Hepatocyte (in vitro differentiated cells): Measurements from ENCODE around the gene PLSCR1. TPM values are rescaled to one million over a fixed set of nuclear protein-coding genes. Genes with fewer than 3 reads are reported as not detected.

Source experiments
- DNase-seq: peaks from one replicate; pipeline ENCODE4 v3.0.0-alpha.2; 2016; ENCODE audit warnings: low spot score
- H2AFZ ChIP-seq: fragments of 200-600 bp; sonication (generic); 2 replicates; pipeline ENCODE4 v1.6.0; 2016; ENCODE audit warnings: antibody characterized with exemption, mild to moderate bottlenecking
- H3K27ac ChIP-seq: fragments of 200-600 bp; sonication (generic); 2 replicates; pipeline ENCODE4 v1.5.1; 2016; ENCODE audit warnings: mild to moderate bottlenecking
- H3K27me3 ChIP-seq: fragments of 200-600 bp; sonication (generic); 2 replicates; pipeline ENCODE4 v1.6.1; 2016
- H3K36me3 ChIP-seq: fragments of 200-600 bp; sonication (generic); replicated peaks from 2 replicates; pipeline ENCODE4 v1.5.1; 2016; ENCODE audit warnings: low read depth; ENCODE audit not compliant: insufficient read depth
- H3K4me1 ChIP-seq: fragments of 200-600 bp; sonication (generic); 2 replicates; pipeline ENCODE4 v1.5.1; 2016; ENCODE audit warnings: mild to moderate bottlenecking, moderate library complexity; ENCODE audit not compliant: insufficient read depth
- H3K4me2 ChIP-seq: fragments of 200-600 bp; sonication (generic); 2 replicates; pipeline ENCODE4 v1.6.0; 2016
- H3K4me3 ChIP-seq: fragments of 200-600 bp; sonication (generic); 2 replicates; pipeline ENCODE4 v1.5.1; 2016; ENCODE audit warnings: mild to moderate bottlenecking
- H3K79me2 ChIP-seq: fragments of 200-600 bp; sonication (generic); 2 replicates; pipeline ENCODE4 v1.6.0; 2017; ENCODE audit warnings: mild to moderate bottlenecking
- H3K9me2 ChIP-seq: fragments of 200-600 bp; sonication (generic); replicated peaks from 2 replicates; pipeline ENCODE4 v1.6.0; 2017; ENCODE audit warnings: mild to moderate bottlenecking; ENCODE audit not compliant: insufficient read depth
- H3K9me3 ChIP-seq: fragments of 200-600 bp; sonication (generic); 2 replicates; pipeline ENCODE4 v1.5.1; 2016; ENCODE audit warnings: low read depth, mild to moderate bottlenecking
- H4K20me1 ChIP-seq: fragments of 200-600 bp; sonication (generic); 2 replicates; pipeline ENCODE4 v1.6.0; 2016; ENCODE audit warnings: mild to moderate bottlenecking; ENCODE audit not compliant: insufficient read depth, poor library complexity, severe bottlenecking
- CTCF ChIP-seq: fragments of 200-600 bp; sonication (generic); IDR thresholded peaks from 2 replicates; pipeline ENCODE4 v1.5.1; 2016; ENCODE audit warnings: antibody characterized with exemption, mild to moderate bottlenecking; ENCODE audit not compliant: poor library complexity
- EZH2 ChIP-seq: fragments of 200-600 bp; sonication (generic); IDR thresholded peaks from 2 replicates; pipeline ENCODE4 v1.6.1; 2016; ENCODE audit warnings: antibody characterized with exemption, mild to moderate bottlenecking, borderline replicate concordance
- EZH2phosphoT487 ChIP-seq: fragments of 200-600 bp; sonication (generic); IDR thresholded peaks from one replicate; pipeline ENCODE4 v1.6.1; 2018; ENCODE audit warnings: antibody characterized with exemption, mild to moderate bottlenecking, low read depth, moderate library complexity; ENCODE audit not compliant: unreplicated experiment, severe bottlenecking
- WGBS: methylation state at CpG from one replicate; pipeline ENCODE4 v1.1.6; 2016; ENCODE audit warnings: low lambda C conversion rate; ENCODE audit errors: missing lambda C conversion rate; 5-methylcytosine and 5-hydroxymethylcytosine counted together
- polyA plus RNA-seq: library from polyadenylated mRNA; unstranded; fragments of >200 nt; fragmentation: Nextera tagmentation; extraction: Ambion mirVana; gene quantifications from 2 replicates; pipeline ENCODE4 v1.2.1, GENCODE V29; 2016
- total RNA-seq: library from RNA; depleted of rRNA; stranded (reverse); fragments of >200 nt; gene quantifications from 2 replicates; pipeline ENCODE4 v1.2.3, GENCODE V29; 2014

Gene PLSCR1
- total and polyA plus RNA-seq, 2 experiments from 2014 or later = 44.9 to 72.6 TPM

DNA sequence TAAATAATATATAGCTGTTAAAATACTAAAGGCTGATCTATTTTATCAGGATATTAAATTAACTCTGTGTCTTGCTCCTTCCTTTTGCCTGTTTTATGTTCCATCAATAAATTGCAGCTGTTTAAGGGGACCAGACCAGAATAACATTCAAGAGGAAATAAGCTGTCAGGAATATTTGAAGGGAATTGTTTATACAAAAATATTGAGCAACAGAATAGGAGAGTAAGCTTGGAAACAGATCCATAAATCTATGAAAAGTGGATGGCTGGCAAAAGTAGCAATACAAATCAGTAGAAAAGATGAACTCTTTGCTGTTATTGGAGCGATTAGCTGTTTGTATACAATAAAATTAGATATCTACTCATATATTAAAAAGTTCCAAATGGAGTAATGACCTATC lies 38.9 kb downstream of the PLSCR1 start:
- H3K79me2 ChIP-seq = no peaks in the 10 kb centered on the region
- no peaks in the 10 kb centered on the region for H3K36me3 ChIP-seq
- DNase-seq = no peak
- no peak overlapping the region for H3K4me3 ChIP-seq
- no peaks in the 10 kb centered on the region for H3K27me3 ChIP-seq
- H3K27ac ChIP-seq = peak overlapping the region; percentile 64
- no peaks in the 10 kb centered on the region for H3K9me2 ChIP-seq
- WGBS = 97% methylated on average over 1 of the region's 1 CpG
- H4K20me1 ChIP-seq = no peaks in the 10 kb centered on the region
- H3K4me1 ChIP-seq = peaks cover 4% of the 10 kb centered on the region
- TF ChIP-seq EZH2 = no peak
- no peak for TF ChIP-seq EZH2phosphoT487
- no peak overlapping the region for H2AFZ ChIP-seq
- H3K9me3 ChIP-seq = no peaks in the 10 kb centered on the region
- H3K4me2 ChIP-seq = no peak overlapping the region

GRCh38 chr3:146504498-146505197 lies 39.8 kb downstream of the PLSCR1 start:
- no peaks in the 10 kb centered on the region for H3K27me3 ChIP-seq
- no peak overlapping the region for H2AFZ ChIP-seq
- H3K4me2 ChIP-seq = no peak overlapping the region
- H3K9me2 ChIP-seq = no peaks in the 10 kb centered on the region
- H3K4me1 ChIP-seq = peaks cover 4% of the 10 kb centered on the region
- WGBS = 61% methylated on average over 3 of the region's 3 CpGs
- DNase-seq = no peak
- H3K4me3 ChIP-seq = no peak overlapping the region
- H3K79me2 ChIP-seq = no peaks in the 10 kb centered on the region
- TF ChIP-seq CTCF (no peak), EZH2phosphoT487 (no peak), EZH2 (no peak)
- no peaks in the 10 kb centered on the region for H3K36me3 ChIP-seq
- peak overlapping the region; percentile 77 for H3K27ac ChIP-seq
- H3K9me3 ChIP-seq = no peaks in the 10 kb centered on the region
- no peaks in the 10 kb centered on the region for H4K20me1 ChIP-seq

GRCh38 chr3:146503461-146504202 lies 40.8 kb downstream of the PLSCR1 start:
- 78% methylated on average over 12 of the region's 12 CpGs for WGBS
- H3K27ac ChIP-seq = peak overlapping the region; percentile 77
- H3K27me3 ChIP-seq = no peaks in the 10 kb centered on the region
- H4K20me1 ChIP-seq = no peaks in the 10 kb centered on the region
- H3K4me1 ChIP-seq = peaks cover 4% of the 10 kb centered on the region
- H3K4me3 ChIP-seq = no peak overlapping the region
- no peak for TF ChIP-seq EZH2phosphoT487
- no peak for TF ChIP-seq CTCF
- TF ChIP-seq EZH2 = no peak
- no peaks in the 10 kb centered on the region for H3K79me2 ChIP-seq
- no peaks in the 10 kb centered on the region for H3K36me3 ChIP-seq
- peak overlapping the region; percentile 14 for H3K4me2 ChIP-seq
- peak; percentile 47 for DNase-seq
- H2AFZ ChIP-seq = no peak overlapping the region
- H3K9me3 ChIP-seq = no peaks in the 10 kb centered on the region
- H3K9me2 ChIP-seq = no peaks in the 10 kb centered on the region

DNA sequence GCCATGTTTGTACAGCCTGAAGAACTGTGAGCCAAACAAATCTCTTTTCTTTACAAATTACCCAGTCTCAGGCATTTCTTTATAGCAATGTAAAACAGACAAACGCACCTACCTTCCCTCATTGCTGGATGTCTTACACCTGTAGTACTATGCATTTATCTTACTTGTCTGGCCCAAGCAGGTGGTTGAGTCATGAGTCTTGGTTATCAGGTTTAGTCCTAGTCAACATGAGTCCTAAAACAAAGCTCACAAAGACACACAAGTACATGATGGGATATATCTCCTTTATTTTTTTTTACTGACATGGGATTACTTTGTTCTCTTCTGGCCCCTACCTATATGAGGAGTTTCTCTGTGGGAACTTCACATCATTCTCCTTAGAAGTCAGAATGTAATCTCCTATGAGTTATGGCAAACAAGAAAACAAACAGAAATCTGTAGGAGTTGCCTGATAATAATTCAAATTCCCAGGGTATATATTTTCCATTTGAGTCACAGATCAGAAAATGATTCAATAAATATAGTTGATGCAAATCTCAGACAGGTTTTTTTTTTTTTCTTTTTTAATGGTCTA lies 41.4 kb downstream of the PLSCR1 start:
- 78% methylated on average over 1 of the region's 1 CpG for WGBS
- Histone ChIP-seq H3K79me2 (no peaks in the 10 kb centered on the region), H3K27ac (peak overlapping the region; percentile 77), H3K9me2 (no peaks in the 10 kb centered on the region), H3K9me3 (no peaks in the 10 kb centered on the region), H3K36me3 (no peaks in the 10 kb centered on the region), H3K27me3 (no peaks in the 10 kb centered on the region), H2AFZ (no peak overlapping the region), H4K20me1 (no peaks in the 10 kb centered on the region), H3K4me3 (no peak overlapping the region), H3K4me2 (peak overlapping the region; percentile 14), H3K4me1 (peaks cover 4% of the 10 kb centered on the region)
- DNase-seq = no peak
- TF ChIP-seq EZH2phosphoT487 (no peak), EZH2 (no peak), CTCF (no peak)
